Esophagus squamous epithelium (tissue), 5 donors: ENCODE data around the gene WSB1. TPM values are rescaled to one million over a fixed set of nuclear protein-coding genes. Genes with fewer than 3 reads are reported as not detected.

Experiments
- DNase-seq: peaks from one replicate; lab custom pipeline; 2025; lab: John Stamatoyannopoulos, UW
- H3K27ac ChIP-seq, 4 donors: fragments of 200-600 bp; sonication (generic); one replicate each; pipeline ENCODE4 v1.5.1; 2016 to 2019; ENCODE audit warnings: mild to moderate bottlenecking in 1 of 4
- H3K27me3 ChIP-seq, 4 donors: fragments of 200-600 bp; sonication (generic); 1 replicate in 3 of 4; 2 replicates in 1 of 4; pipeline versions ENCODE4 v1.5.1 to v1.6.0; 2017 to 2021; ENCODE audit warnings: antibody characterized with exemption in 1 of 4
- H3K36me3 ChIP-seq, 3 donors: fragments of 200-600 bp; sonication (generic); one replicate each; pipeline ENCODE4 v1.5.1; 2016 to 2019
- H3K4me1 ChIP-seq, 3 donors: fragments of 200-600 bp; sonication (generic); one replicate each; pipeline ENCODE4 v1.5.1; 2017 to 2019
- H3K4me3 ChIP-seq, 4 donors: fragments of 200-600 bp; sonication (generic); 1 replicate in 3 of 4; 2 replicates in 1 of 4; pipeline ENCODE4 v1.5.1; 2016 to 2019; ENCODE audit warnings: mild to moderate bottlenecking in 2 of 4, moderate library complexity in 1 of 4
- H3K9me3 ChIP-seq, 3 donors: fragments of 200-600 bp; sonication (generic); one replicate each; pipeline ENCODE4 v1.5.1; 2016 to 2019
- POLR2A ChIP-seq, 4 donors: fragments of 450-650 bp; IDR thresholded peaks; one replicate each; pipeline ENCODE4 v1.6.1; 2017; ENCODE audit warnings: antibody characterized with exemption in 4 of 4, mild to moderate bottlenecking in 4 of 4, moderate library complexity in 3 of 4
- WGBS, 2 donors: methylation state at CpG; one replicate each; pipeline ENCODE4 v1.1.5; 2018; 5-methylcytosine and 5-hydroxymethylcytosine counted together
- intact Hi-C: fragments of 100-400 bp; cut with DNase I; formaldehyde crosslinking; loops from one replicate; pipeline ENCODE4 v1.15.0; 2022
- small RNA-seq, 4 donors: library from RNA; depleted of rRNA; stranded (forward); fragments of <200 nt; gene quantifications; one replicate each; pipeline ENCODE3, GENCODE V24; 2016
- total RNA-seq, 4 donors: library from RNA; depleted of rRNA; stranded (reverse); fragments of >200 nt; gene quantifications; one replicate each; pipeline ENCODE4 v1.1.0, GENCODE V29; 2016
- TF ChIP-seq, protein P1 (sequence below), 6 experiments: fragments of 450-650 bp in 4 of 6; fragments of 200-600 bp in 2 of 6; sonication (generic) in 2 of 6; IDR thresholded peaks; one replicate each; pipeline ENCODE4 v1.5.1; 2016 to 2019; ENCODE audit warnings: antibody characterized with exemption in 6 of 6, mild to moderate bottlenecking in 4 of 6, moderate library complexity in 4 of 6
- donor health status: DM: yes; HTN: yes; CAD: no.

Gene WSB1
- total RNA-seq, 4 donors from 2014 or later = 27.9 to 112 (median 62.8) TPM

DNA sequence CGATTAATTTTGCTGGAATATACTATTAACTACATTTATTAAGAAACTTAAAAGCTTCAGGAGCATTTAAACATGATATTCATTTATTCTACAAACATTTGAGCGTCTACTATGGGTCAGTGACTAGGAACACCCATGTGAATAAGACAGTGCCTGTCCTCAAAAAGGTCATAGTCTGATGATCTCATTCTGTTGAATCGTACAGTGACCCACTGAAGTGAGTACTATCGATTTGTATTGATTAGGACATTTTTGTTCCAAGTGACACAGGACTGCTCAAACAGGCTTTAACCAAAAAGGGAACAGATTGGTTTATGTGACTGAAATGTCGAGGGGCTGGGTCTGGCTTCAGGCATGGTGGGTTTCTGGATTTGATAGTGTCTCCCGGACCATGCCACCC, 68.6 kb downstream of the WSB1 start:
- 77 to 78% methylated on average over 6 of the region's 6 CpGs for WGBS, 2 donors
- Histone ChIP-seq H3K27ac (no peak overlapping the region), H3K36me3 (no peaks in the 10 kb centered on the region), H3K27me3 (no peaks in the 10 kb centered on the region), H3K9me3 (no peaks in the 10 kb centered on the region), H3K4me1 (peaks cover 0 to 10% (median 0%) of the 10 kb centered on the region in 3 donors), H3K4me3 (no peak overlapping the region)
- no peak for DNase-seq
- TF ChIP-seq POLR2A (IDR thresholded peaks at IDR 0.05) = no peak
- TF ChIP-seq, protein P1, sequence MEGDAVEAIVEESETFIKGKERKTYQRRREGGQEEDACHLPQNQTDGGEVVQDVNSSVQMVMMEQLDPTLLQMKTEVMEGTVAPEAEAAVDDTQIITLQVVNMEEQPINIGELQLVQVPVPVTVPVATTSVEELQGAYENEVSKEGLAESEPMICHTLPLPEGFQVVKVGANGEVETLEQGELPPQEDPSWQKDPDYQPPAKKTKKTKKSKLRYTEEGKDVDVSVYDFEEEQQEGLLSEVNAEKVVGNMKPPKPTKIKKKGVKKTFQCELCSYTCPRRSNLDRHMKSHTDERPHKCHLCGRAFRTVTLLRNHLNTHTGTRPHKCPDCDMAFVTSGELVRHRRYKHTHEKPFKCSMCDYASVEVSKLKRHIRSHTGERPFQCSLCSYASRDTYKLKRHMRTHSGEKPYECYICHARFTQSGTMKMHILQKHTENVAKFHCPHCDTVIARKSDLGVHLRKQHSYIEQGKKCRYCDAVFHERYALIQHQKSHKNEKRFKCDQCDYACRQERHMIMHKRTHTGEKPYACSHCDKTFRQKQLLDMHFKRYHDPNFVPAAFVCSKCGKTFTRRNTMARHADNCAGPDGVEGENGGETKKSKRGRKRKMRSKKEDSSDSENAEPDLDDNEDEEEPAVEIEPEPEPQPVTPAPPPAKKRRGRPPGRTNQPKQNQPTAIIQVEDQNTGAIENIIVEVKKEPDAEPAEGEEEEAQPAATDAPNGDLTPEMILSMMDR (IDR thresholded peaks at IDR 0.05) = no peak
- intact Hi-C loops = no loop called here

DNA sequence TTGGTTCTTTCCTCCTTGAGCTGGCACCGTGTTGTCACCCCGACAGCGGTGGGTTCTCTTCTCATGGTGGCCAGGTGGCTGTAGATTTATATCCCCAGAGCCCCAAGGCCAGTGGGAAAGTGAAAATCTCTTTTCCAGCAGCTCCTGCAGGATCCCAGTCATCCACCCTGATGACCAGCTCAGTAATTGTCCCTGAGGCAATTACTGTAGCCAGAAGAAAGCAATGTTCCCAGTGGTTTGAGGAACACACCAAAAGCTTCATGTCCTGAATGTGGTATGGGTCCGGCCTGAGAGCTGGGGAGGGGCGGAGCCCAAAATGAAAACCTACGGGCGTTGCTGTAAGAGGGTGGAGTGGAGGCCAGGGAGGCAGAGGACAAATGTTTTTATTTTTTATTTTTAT, 69.0 kb downstream of the WSB1 start:
- Histone ChIP-seq H3K36me3 (no peaks in the 10 kb centered on the region), H3K27ac (no peak overlapping the region), H3K9me3 (no peaks in the 10 kb centered on the region), H3K27me3 (no peaks in the 10 kb centered on the region), H3K4me3 (no peak overlapping the region), H3K4me1 (peaks cover 0 to 10% (median 0%) of the 10 kb centered on the region in 3 donors)
- DNase-seq = no peak
- no peak for TF ChIP-seq POLR2A (IDR thresholded peaks at IDR 0.05)
- WGBS, 2 donors = 84 to 91% methylated on average over 4 to 6 of the region's 7 CpGs
- intact Hi-C loops = no loop called here

DNA sequence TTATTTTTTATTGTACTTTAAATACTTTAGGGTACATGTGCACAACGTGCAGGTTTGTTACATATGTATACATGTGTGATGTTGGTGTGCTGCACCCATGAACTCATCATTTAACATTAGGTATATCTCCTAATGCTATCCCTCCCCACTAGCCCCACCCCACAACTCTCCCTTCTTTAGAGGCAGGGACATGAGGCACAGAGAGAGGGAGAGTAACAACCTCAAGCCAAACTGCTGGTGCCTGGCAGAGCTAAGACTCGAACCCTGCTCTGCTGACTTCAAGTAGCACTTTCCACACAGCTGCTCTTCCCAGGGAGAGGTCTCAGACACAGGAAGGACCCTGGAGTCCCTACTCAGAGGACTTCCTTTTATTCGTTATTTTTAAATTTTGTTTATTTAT, 69.4 kb downstream of the WSB1 start:
- DNase-seq = no peak
- Histone ChIP-seq H3K27ac (no peak overlapping the region), H3K4me1 (peaks cover 0 to 10% (median 0%) of the 10 kb centered on the region in 3 donors), H3K4me3 (no peak overlapping the region), H3K9me3 (no peaks in the 10 kb centered on the region), H3K27me3 (no peaks in the 10 kb centered on the region), H3K36me3 (no peaks in the 10 kb centered on the region)
- no peak for TF ChIP-seq POLR2A (IDR thresholded peaks at IDR 0.05)
- TF ChIP-seq, protein P1 (IDR thresholded peaks at IDR 0.05) = no peak
- intact Hi-C loops = no loop called here
- 49 to 54% methylated on average over 3 of the region's 3 CpGs for WGBS, 2 donors

Small RNA genes within 50 kb of the gene (small RNA-seq; reads per million reads assigned to genes)
- gene MIR4522 = 0 to 0.09 (median 0) reads per million in 4 donors

Other genes with a start within 250 kb of the WSB1 start
- gene KSR1, start 162.3 kb downstream of the WSB1 start, total RNA-seq = 10 to 100 TPM; 22.3 to 32.4 (median 31.0) TPM